Right atrium auricular region (tissue), 2 donors: Measurements from ENCODE around the gene LMNA. TPM values are rescaled to one million over a fixed set of nuclear protein-coding genes. Genes with fewer than 3 reads are reported as not detected.
A peak's percentile ranks its signal among the peaks of the same experiment; 100 is the strongest.

Experiments used
- DNase-seq: peaks from one replicate; pipeline ENCODE4 v3.0.0-alpha.2; 2019; ENCODE audit warnings: low spot score
- H3K27ac ChIP-seq, 2 donors: fragments of 200-600 bp; sonication (generic); 1 replicate in 1 of 2; 2 replicates in 1 of 2; pipeline ENCODE4 v1.5.1; 2016 to 2019
- H3K27me3 ChIP-seq, 2 donors: fragments of 200-600 bp; sonication (generic); one replicate each; pipeline versions ENCODE4 v1.5.1 to v1.6.0; 2017 to 2019
- H3K36me3 ChIP-seq: fragments of 200-600 bp; sonication (generic); one replicate; pipeline ENCODE4 v1.5.1; 2016
- H3K4me1 ChIP-seq, 2 donors: fragments of 200-600 bp; sonication (generic); one replicate each; pipeline versions ENCODE4 v1.5.1 to v1.6.0; 2017 to 2019
- H3K4me3 ChIP-seq, 2 donors: fragments of 200-600 bp; sonication (generic); 1 replicate in 1 of 2; 2 replicates in 1 of 2; pipeline ENCODE4 v1.5.1; 2017 to 2019; ENCODE audit warnings: mild to moderate bottlenecking in 1 of 2, moderate library complexity in 1 of 2
- H3K9me3 ChIP-seq, 2 donors: fragments of 200-600 bp; sonication (generic); one replicate each; pipeline ENCODE4 v1.5.1; 2019
- total RNA-seq, 2 donors: library from RNA; depleted of rRNA; stranded (reverse); fragments of >200 nt; gene quantifications; one replicate each; pipeline ENCODE4 v1.1.0, GENCODE V29; 2016
- TF ChIP-seq, protein P1 (sequence below), 2 donors: fragments of 200-600 bp; sonication (generic); IDR thresholded peaks; one replicate each; pipeline ENCODE4 v1.5.1; 2019; ENCODE audit warnings: antibody characterized with exemption in 2 of 2

Gene LMNA
- total RNA-seq, 2 donors from 2014 or later, result 258 to 273 TPM

DNA sequence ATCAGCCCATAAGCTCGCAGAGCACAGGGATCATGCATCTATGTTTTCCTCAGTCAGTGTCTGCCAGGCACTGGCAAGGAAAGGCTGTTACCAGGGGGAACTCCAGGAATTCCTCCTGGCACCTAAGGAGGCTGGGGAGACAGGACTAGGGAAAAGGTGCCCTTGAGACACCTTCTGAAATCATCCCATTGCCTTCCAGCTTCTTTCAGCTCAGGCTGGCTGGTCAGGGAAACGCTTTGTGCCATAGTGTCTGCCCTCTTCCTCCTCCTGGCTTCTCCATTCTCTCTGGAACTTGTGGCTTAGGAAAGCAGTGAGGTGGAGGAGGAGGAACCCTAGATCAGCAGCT is 13.8 kb downstream of the LMNA start:
- no peaks in the 10 kb centered on the region for H3K9me3 ChIP-seq
- peak overlapping the region; percentile 97 to 100 for H3K27ac ChIP-seq
- H3K36me3 ChIP-seq, result peaks cover 30% of the 10 kb centered on the region
- no peak for DNase-seq
- H3K27me3 ChIP-seq, result no peaks in the 10 kb centered on the region
- H3K4me3 ChIP-seq, result peak overlapping the region in 1 of 2 donors; percentile 32
- TF ChIP-seq, protein P1, sequence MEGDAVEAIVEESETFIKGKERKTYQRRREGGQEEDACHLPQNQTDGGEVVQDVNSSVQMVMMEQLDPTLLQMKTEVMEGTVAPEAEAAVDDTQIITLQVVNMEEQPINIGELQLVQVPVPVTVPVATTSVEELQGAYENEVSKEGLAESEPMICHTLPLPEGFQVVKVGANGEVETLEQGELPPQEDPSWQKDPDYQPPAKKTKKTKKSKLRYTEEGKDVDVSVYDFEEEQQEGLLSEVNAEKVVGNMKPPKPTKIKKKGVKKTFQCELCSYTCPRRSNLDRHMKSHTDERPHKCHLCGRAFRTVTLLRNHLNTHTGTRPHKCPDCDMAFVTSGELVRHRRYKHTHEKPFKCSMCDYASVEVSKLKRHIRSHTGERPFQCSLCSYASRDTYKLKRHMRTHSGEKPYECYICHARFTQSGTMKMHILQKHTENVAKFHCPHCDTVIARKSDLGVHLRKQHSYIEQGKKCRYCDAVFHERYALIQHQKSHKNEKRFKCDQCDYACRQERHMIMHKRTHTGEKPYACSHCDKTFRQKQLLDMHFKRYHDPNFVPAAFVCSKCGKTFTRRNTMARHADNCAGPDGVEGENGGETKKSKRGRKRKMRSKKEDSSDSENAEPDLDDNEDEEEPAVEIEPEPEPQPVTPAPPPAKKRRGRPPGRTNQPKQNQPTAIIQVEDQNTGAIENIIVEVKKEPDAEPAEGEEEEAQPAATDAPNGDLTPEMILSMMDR (IDR thresholded peaks at IDR 0.05), result no peak
- peaks cover 0 to 79% of the 10 kb centered on the region in 2 donors for H3K4me1 ChIP-seq

DNA sequence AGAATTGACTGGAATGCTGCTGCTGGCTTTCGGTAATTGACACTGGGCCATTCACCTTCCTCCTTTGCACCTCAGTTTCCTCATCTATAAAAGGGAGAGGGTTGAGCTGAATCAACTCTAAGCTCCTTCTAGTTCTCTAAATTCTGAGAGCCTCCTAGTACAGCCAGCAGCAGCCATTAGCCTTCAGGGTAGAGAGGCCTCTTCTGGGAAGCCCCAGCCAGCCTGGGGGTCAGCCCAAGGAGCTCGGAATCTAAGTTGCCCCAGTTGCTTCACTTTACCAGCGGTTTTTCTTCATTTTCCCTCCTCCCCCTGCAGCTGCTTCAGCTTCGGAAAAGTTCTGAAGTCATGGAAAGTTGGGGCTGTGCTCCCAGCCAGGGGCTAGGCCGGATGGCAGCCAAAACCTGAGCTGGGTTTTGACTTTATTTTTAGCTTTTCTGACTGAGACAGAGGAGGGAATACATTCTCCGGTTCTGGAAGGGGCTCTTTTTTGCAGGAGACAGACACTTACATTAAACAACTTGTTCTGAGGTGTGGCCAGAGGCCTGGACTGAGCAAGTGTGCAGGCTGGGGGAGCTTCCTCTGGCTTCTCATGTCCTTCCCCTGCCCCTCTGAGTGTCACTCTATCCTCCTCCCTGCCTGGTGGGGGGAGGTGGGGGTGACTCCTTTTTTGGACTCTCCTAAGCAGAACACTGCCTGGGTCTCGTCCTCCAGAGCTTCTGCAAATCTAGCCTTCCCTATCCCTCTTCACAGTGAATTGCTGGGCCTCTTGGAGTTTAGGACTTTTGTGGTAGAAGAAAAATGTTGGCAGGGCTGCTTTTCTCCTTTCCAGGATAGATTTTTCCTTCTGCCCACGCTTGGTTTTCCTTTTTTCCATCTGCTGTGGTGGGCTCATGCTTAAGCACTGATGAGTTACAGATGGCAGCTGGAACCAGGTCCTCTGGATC is 14.4 kb downstream of the LMNA start:
- TF ChIP-seq, protein P1 (IDR thresholded peaks at IDR 0.05), result no peak
- DNase-seq, result peak; percentile 84
- Histone ChIP-seq H3K9me3 (no peaks in the 10 kb centered on the region), H3K36me3 (peaks cover 36% of the 10 kb centered on the region), H3K27ac (peak overlapping the region; percentile 97 to 100), H3K27me3 (no peaks in the 10 kb centered on the region), H3K4me3 (peak overlapping the region in 1 of 2 donors; percentile 32), H3K4me1 (peaks cover 0 to 73% of the 10 kb centered on the region in 2 donors)

DNA sequence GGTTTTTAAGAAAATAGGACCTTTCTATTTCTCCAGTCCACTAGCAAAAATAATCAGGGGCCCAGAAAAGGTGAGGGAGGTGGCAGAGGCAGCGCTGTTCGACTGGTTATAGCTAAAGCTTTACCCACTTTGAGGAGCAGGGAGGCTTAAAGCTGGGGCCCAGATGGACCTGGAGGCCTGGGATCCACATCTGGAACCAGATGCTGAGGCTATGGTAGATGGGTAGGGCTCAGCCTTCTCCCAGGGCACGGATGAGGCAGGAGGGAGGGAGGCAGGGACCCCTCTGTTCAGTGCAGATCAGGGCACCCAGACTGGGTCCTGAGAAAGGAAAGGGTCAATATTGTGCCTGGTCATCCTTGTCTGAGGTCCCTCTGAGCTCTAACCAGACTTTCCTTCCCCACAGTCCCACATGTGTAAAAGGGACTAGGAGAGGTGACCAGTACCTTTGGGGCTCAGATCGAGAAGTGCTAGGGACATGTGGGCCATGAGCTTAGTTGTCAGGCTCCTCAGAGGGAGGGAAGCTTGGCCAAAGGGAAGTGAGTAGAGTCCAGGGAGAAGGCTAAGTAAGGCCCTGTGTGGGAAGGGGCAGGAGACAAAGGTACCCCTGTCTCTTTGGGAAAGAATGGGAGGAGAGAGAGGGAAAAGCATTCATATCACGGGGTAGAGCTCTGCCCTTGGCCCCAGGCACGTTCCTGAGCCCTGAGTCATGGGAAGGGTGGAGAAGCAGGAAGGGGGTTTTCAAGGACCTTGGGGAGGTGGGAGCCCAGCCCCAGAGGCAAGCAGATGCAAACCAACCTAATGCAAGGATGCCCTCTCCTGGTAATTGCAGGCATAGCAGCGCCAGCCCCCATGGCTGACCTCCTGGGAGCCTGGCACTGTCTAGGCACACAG is 15.4 kb downstream of the LMNA start:
- no peaks in the 10 kb centered on the region for H3K27me3 ChIP-seq
- peaks cover 0 to 63% of the 10 kb centered on the region in 2 donors for H3K4me1 ChIP-seq
- H3K4me3 ChIP-seq, result peak overlapping the region; percentile 4 to 32
- TF ChIP-seq, protein P1 (IDR thresholded peaks at IDR 0.05), result peak; percentile 92 to 99
- H3K9me3 ChIP-seq, result no peaks in the 10 kb centered on the region
- H3K27ac ChIP-seq, result peak overlapping the region; percentile 97 to 100
- peak; percentile 94 for DNase-seq
- H3K36me3 ChIP-seq, result peaks cover 46% of the 10 kb centered on the region

DNA sequence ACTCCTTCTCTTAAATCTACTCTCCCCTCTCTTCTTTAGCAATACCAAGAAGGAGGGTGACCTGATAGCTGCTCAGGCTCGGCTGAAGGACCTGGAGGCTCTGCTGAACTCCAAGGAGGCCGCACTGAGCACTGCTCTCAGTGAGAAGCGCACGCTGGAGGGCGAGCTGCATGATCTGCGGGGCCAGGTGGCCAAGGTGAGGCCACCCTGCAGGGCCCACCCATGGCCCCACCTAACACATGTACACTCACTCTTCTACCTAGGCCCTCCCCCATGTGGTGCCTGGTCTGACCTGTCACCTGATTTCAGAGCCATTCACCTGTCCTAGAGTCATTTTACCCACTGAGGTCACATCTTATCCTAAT is 16.0 kb downstream of the LMNA start:
- TF ChIP-seq, protein P1 (IDR thresholded peaks at IDR 0.05), result peak in 1 of 2 donors; percentile 38
- no peak for DNase-seq
- H3K4me1 ChIP-seq, result peaks cover 0 to 57% of the 10 kb centered on the region in 2 donors
- H3K4me3 ChIP-seq, result no peak overlapping the region
- peaks cover 53% of the 10 kb centered on the region for H3K36me3 ChIP-seq
- no peaks in the 10 kb centered on the region for H3K9me3 ChIP-seq
- no peaks in the 10 kb centered on the region for H3K27me3 ChIP-seq
- H3K27ac ChIP-seq, result peak overlapping the region; percentile 97 to 100

DNA sequence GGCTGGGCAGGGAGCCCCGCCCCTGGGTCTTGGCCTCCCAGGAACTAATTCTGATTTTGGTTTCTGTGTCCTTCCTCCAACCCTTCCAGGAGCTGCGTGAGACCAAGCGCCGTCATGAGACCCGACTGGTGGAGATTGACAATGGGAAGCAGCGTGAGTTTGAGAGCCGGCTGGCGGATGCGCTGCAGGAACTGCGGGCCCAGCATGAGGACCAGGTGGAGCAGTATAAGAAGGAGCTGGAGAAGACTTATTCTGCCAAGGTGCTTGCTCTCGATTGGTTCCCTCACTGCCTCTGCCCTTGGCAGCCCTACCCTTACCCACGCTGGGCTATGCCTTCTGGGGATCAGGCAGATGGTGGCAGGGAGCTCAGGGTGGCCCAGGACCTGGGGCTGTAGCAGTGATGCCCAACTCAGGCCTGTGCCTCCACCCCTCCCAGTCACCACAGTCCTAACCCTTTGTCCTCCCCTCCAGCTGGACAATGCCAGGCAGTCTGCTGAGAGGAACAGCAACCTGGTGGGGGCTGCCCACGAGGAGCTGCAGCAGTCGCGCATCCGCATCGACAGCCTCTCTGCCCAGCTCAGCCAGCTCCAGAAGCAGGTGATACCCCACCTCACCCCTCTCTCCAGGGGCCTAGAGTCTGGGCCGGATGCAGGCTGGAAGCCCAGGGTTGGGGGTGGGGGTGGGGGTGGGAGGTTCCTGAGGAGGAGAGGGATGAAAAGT is 20.4 kb downstream of the LMNA start:
- Histone ChIP-seq H3K4me3 (no peak overlapping the region), H3K36me3 (peaks cover 96% of the 10 kb centered on the region), H3K27me3 (no peaks in the 10 kb centered on the region), H3K4me1 (peaks cover 0 to 27% of the 10 kb centered on the region in 2 donors), H3K9me3 (no peaks in the 10 kb centered on the region), H3K27ac (no peak overlapping the region)
- TF ChIP-seq, protein P1 (IDR thresholded peaks at IDR 0.05), result no peak
- DNase-seq, result no peak
